Measurements from ENCODE around the gene TMEM37.

Gene TMEM37

DNA sequence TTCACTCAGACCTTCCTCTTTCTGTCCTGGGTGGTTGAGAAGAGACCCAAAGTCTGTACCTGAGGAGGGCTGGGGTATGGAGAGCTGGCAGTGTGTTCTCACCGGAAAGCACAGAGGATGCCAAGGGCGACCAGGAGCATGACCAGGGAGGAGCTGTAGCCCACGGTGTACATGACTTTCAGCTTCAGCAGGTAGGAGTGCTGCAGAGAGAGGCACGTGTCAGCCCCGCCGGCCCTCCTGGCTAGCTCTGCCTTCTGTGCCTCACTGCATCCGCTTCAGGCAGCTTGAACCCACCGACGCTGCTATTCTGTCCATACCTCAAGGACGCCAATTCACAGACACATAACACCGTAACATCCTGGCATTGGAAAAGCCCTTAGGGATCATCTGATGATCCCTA is 34.0 kb downstream of the TMEM37 start:
- FAIRE-seq (no peak), DNase-seq (ENCODE audit: insufficient read length) (no peak)
- TF ChIP-seq POLR2A (IDR thresholded peaks at IDR 0.05; ENCODE audit: low read depth, low read length) (no peak), TAF1 (IDR thresholded peaks at IDR 0.05; ENCODE audit: borderline replicate concordance, low read depth, low read length) (no peak), POLR2AphosphoS5 (IDR thresholded peaks at IDR 0.05; ENCODE audit: low read depth, low read length) (no peak)

DNA sequence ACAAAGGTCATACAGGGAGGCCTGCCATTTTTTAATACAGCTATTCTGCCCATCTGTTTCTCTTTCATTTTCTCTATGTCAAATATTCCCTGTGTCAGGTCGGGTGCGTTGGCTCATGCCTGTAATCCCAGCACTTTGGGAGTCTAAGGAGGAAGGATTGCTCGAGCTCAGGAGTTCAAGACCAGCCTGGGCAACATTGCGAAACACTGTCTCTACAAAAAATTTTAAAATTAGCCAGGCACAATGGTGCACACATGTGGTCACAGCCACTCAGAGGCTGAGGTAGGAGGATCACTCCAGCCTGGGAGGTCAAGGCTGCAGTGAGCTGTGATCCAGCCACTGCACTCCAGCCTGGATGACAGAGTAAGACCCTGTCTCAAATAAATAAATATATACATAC is 34.7 kb downstream of the TMEM37 start:
- DNase-seq (ENCODE audit: insufficient read length) = no peak
- no peak for FAIRE-seq
- no peak for TF ChIP-seq POLR2AphosphoS5 (IDR thresholded peaks at IDR 0.05; ENCODE audit: low read depth, low read length)
- no peak for TF ChIP-seq TAF1 (IDR thresholded peaks at IDR 0.05; ENCODE audit: borderline replicate concordance, low read depth, low read length)
- TF ChIP-seq POLR2A (IDR thresholded peaks at IDR 0.05; ENCODE audit: low read depth, low read length) = no peak

DNA sequence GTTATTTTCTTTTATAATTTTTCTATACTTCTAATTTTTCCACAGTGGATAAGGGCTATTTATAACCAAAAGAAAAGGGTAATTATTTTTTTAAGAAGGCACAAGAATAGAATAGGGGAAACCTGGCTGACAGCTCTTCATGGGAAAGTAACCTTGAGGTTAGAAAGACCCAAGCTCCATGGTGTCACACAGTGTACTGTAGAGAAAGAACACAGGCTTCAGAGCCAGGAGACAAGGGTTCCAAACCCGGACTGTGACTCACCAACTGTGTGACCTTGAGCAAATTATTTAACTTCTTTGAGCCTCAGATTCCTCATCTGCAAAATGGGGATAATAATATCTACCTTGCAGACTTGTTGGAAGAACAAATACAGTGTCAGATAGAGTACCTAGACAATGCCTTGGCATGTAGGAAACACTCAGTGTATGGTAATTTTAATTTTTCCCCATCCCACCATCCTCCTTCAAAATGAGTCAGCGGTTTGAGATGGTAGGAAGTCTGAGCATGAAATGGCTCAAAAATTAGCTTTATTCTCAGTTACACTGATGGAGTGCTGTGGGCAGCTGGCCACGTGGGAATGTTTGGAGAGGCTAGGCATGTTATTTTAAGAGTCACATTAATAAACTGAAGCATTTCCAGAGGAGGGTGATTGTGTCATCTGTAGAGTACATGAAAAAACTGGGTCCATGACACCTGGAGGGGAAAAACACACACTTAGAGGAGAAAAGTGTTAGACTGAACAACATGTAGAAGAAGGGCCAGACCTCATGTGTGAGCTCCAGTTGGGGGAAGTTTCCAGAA is 36.7 kb downstream of the TMEM37 start:
- FAIRE-seq = no peak
- no peak for TF ChIP-seq POLR2AphosphoS5 (IDR thresholded peaks at IDR 0.05; ENCODE audit: low read depth, low read length)
- no peak for TF ChIP-seq POLR2A (IDR thresholded peaks at IDR 0.05; ENCODE audit: low read depth, low read length)
- TF ChIP-seq TAF1 (IDR thresholded peaks at IDR 0.05; ENCODE audit: borderline replicate concordance, low read depth, low read length) = no peak
- DNase-seq (ENCODE audit: insufficient read length) = no peak

DNA sequence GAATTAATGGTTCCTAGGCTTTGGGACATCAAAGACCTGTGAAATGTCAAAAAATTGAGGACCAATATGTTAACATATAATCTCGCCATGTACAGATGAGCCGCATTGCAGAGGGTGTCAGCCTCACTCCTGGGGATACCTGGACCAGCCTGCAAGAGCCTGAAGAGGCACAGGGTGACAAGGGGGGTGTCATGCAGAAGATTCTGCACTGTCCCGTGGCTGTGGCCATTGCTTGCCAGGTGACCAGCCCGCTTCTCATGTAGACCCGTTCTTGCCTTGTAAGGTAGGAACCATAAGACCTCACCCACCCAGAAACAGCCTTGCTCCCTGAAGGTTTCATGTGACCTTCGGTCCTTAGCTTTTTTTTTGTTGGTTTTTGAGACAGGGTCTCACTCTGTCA is 37.5 kb downstream of the TMEM37 start:
- no peak for DNase-seq (ENCODE audit: insufficient read length)
- no peak for FAIRE-seq
- TF ChIP-seq TAF1 (IDR thresholded peaks at IDR 0.05; ENCODE audit: borderline replicate concordance, low read depth, low read length) (no peak), POLR2AphosphoS5 (IDR thresholded peaks at IDR 0.05; ENCODE audit: low read depth, low read length) (no peak), POLR2A (IDR thresholded peaks at IDR 0.05; ENCODE audit: low read depth, low read length) (no peak)

DNA sequence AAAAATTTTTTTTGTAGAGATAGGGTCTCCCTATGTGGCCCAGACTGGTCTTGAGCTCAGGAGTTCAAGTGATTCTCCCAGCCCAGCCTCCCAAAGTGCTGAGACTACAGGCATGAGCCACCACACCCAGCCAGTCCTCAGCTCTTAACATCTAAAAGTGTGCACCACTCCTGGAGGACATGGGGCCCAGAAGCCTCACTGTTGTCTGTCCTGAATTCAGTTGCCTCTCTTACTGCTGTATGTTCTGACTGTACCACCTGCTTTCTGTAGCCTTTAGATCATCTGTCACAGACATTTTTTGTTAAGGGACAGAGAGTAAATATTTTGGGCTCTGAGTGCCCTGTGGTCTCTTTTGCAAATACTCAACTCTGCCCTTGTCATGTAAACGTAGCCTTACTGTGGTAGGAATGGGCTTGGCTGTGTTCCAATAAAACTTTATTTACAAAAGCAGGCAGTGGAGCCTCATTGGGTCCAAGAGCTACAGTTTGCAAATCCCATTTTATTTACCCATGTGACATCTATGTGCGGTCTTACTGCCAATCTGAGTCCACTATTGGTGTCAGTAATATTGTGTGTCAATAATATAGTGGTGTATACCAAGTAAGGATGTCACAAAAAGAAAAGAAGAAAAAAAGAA is 38.1 kb downstream of the TMEM37 start:
- TF ChIP-seq TAF1 (IDR thresholded peaks at IDR 0.05; ENCODE audit: borderline replicate concordance, low read depth, low read length) (no peak), POLR2A (IDR thresholded peaks at IDR 0.05; ENCODE audit: low read depth, low read length) (no peak)
- FAIRE-seq (no peak), DNase-seq (ENCODE audit: insufficient read length) (no peak)

DNA sequence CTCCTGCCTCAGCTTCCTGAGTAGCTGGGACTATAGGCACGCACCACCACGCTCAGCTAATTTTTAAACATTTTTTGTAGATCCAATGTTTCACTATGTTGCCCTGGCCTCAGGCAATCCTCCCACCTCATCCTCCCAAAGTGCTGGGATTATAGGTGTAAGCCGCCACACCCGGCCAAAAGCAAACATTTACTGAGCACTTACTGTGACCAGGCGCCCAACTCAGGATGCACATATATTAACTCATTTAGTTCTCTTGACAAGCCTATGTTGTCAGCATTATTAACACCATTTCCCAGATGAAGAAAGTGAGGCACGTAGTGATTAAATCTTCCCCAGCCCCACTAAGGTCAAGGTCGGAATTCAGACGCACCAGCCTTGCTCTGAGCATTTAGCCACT is 41.1 kb downstream of the TMEM37 start:
- FAIRE-seq (no peak), DNase-seq (ENCODE audit: insufficient read length) (no peak)
- TF ChIP-seq POLR2A (IDR thresholded peaks at IDR 0.05; ENCODE audit: low read depth, low read length) (no peak), TAF1 (IDR thresholded peaks at IDR 0.05; ENCODE audit: borderline replicate concordance, low read depth, low read length) (no peak), POLR2AphosphoS5 (IDR thresholded peaks at IDR 0.05; ENCODE audit: low read depth, low read length) (no peak)

DNA sequence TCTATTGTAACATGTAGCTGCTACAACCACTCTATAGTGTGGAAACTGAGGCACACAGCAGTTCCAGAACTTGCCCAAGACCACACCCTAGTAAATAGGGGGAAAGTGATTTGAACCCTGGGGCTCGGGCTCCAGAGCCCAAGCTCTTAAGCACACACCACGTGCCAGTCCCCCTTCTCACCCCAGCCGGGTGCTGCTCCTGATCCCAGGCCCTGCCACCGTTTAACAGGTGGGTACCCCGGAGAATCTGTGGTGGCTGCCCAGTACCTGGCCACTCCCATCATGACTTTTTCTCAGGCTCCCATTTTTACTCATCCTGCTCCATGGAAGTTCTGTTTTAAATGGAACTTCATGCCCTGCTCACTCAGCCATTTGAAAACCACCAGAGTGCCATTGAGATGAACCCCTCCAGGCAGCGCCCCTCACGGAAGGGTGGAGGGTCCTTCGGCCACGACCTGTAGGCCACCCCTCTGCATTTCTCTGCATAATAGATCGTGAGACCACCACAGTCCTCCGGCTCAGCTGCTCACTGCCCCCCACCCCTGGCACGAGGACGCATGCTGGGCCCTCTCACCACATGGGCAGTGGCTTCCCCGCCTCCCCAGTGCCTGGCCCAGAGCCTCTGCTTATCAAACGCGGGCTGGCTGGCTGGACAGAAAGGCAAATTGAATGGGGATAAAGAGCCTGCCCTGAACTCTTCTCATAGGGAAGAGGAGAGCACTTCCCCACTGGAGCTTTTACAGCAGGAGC is 42.1 kb downstream of the TMEM37 start:
- TF ChIP-seq TAF1 (IDR thresholded peaks at IDR 0.05; ENCODE audit: borderline replicate concordance, low read depth, low read length) = no peak
- no peak for TF ChIP-seq POLR2A (IDR thresholded peaks at IDR 0.05; ENCODE audit: low read depth, low read length)
- TF ChIP-seq POLR2AphosphoS5 (IDR thresholded peaks at IDR 0.05; ENCODE audit: low read depth, low read length) = no peak
- DNase-seq (ENCODE audit: insufficient read length) (no peak), FAIRE-seq (no peak)

DNA sequence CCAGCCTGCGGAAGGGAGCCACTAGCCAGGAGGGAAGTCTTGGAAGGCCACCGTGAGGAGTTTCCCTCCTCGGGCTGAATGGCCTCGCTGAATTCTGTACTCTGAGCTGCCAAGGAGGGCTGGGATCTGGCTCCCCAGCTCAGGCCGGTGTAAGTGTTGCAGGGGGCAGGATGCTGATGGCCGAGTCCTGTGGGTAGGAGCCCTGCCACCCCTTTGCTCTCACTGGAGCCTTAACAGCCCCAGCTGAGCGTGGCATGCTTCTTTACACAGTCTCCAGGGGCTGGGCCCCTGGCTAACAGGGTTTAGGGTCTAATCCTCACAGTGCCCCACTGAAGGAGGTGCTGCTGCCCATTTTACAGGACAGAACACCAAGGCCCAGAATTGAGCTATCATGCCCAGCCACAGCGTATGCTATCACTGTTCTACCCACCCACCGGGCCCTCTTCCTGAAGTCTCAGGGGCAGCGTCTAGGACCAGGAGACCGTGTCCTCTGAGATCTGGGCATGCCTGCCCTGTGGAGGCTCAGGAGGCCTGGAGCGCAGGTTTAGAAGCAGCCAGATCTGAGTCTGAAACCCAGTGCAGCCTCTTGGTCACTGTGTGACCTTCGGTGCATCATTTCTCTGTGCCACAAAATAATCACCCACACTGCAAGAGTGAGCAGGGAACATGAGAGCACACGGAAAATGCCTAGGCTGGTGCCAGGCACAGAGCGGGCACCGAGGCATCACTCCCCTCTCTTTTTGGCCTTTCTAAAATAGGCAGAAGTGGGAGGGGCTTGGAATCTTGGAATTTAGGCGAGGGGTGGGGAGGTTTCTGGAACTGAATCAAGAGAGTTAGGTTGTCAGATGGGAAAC is 42.9 kb downstream of the TMEM37 start:
- TF ChIP-seq POLR2AphosphoS5 (IDR thresholded peaks at IDR 0.05; ENCODE audit: low read depth, low read length) = no peak
- TF ChIP-seq TAF1 (IDR thresholded peaks at IDR 0.05; ENCODE audit: borderline replicate concordance, low read depth, low read length) = no peak
- TF ChIP-seq POLR2A (IDR thresholded peaks at IDR 0.05; ENCODE audit: low read depth, low read length) = no peak
- DNase-seq (ENCODE audit: insufficient read length) (no peak), FAIRE-seq (no peak)

DNA sequence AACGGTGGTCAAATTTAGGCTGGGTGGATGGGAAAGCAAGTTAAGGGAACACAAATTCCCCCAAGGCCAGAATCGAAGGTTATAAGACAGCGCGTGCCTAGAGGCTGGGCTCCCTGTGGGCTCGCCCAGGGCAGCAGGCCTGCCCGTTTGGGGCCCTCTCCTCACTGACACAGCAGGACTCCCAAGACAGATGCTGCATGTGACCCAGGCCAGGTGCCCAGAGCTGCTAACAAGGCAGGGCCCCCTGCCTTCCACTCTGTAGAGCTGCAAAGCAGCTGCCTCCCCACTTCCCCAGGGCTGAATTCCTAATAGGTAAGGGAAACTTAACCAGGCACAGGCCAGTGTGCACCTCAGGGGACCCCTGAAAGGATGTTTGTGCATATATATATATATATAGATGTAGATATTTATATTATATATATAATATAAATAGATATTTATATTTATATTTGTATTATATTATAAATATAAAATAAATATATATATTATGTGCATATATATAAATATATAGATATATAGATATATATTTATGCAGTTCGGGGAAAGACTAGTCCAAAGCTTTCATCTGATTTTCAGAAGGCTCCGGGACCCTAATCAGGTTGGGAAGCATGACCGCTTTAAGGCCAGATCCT is 43.7 kb downstream of the TMEM37 start:
- TF ChIP-seq TAF1 (IDR thresholded peaks at IDR 0.05; ENCODE audit: borderline replicate concordance, low read depth, low read length) (no peak), POLR2A (IDR thresholded peaks at IDR 0.05; ENCODE audit: low read depth, low read length) (no peak)
- FAIRE-seq = no peak
- DNase-seq (ENCODE audit: insufficient read length) = no peak

DNA sequence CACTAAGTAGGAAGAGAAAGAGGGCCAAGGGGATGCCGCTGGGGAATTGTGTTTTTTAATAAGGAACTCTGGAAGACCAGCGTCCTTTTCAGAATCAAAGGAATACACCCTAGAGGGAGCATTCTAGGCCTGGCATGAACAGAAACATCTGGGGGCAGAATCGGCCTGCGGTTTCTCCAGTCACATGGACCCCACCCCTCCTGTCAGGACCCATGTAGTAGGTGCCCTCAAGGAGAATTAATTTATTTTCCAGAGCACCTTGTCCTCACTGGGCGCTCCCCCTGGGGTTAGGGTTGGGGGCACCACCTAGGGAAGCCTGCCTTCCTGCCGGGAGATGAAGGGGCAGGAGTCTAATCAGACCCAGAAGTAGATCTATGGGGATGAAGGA is 44.2 kb downstream of the TMEM37 start:
- DNase-seq (ENCODE audit: insufficient read length) (no peak), FAIRE-seq (no peak)
- no peak for TF ChIP-seq TAF1 (IDR thresholded peaks at IDR 0.05; ENCODE audit: borderline replicate concordance, low read depth, low read length)
- no peak for TF ChIP-seq POLR2AphosphoS5 (IDR thresholded peaks at IDR 0.05; ENCODE audit: low read depth, low read length)
